CD14-positive monocyte (primary cell): ENCODE data around the gene KCNC1. TPM values are rescaled to one million over a fixed set of nuclear protein-coding genes. Genes with fewer than 3 reads are reported as not detected.

ENCODE experiments used
- DNase-seq, 3 donors: peaks; one replicate each; pipeline ENCODE4 v3.0.0-alpha.2; 2011 to 2022
- H2AFZ ChIP-seq: 2 replicates; pipeline ENCODE4 v1.6.0; 2012; ENCODE audit warnings: mild to moderate bottlenecking, low read depth, low read length, inconsistent platforms; ENCODE audit not compliant: insufficient read depth, poor library complexity, severe bottlenecking
- H3K27ac ChIP-seq, 2 donors: 1 replicate in 1 of 2; 2 replicates in 1 of 2; pipeline ENCODE4 v1.5.1; 2012 to 2013; ENCODE audit warnings: low read length in 2 of 2, control low read depth in 1 of 2, inconsistent platforms in 1 of 2, low read depth in 1 of 2, mild to moderate bottlenecking in 1 of 2
- H3K27me3 ChIP-seq, 2 donors: one replicate each; pipeline versions ENCODE4 v1.6.0 to v1.6.1; 2011 to 2013; ENCODE audit warnings: low read length in 2 of 2; ENCODE audit not compliant: control insufficient read depth in 2 of 2, insufficient read depth in 2 of 2
- H3K36me3 ChIP-seq, 2 donors: replicated peaks in 1 of 2; 1 replicate in 1 of 2; 2 replicates in 1 of 2; pipeline versions ENCODE4 v1.5.1 to v1.6.1; 2012 to 2013; ENCODE audit warnings: low read length in 2 of 2, control low read depth in 1 of 2, inconsistent platforms in 1 of 2, mild to moderate bottlenecking in 1 of 2; ENCODE audit not compliant: insufficient read depth in 2 of 2, control insufficient read depth in 1 of 2
- H3K4me1 ChIP-seq, 2 donors: 1 replicate in 1 of 2; 2 replicates in 1 of 2; pipeline versions ENCODE4 v1.5.1 to v1.6.1; 2012 to 2013; ENCODE audit warnings: low read length in 2 of 2, control low read depth in 1 of 2, inconsistent platforms in 1 of 2, mild to moderate bottlenecking in 1 of 2, moderate library complexity in 1 of 2; ENCODE audit not compliant: insufficient read depth in 2 of 2, control insufficient read depth in 1 of 2
- H3K4me2 ChIP-seq: replicated peaks from 2 replicates; pipeline ENCODE3; 2012; ENCODE audit warnings: low read length, moderate library complexity, mild to moderate bottlenecking; ENCODE audit not compliant: poor library complexity, severe bottlenecking; ENCODE audit errors: extremely low read depth
- H3K4me3 ChIP-seq, 3 experiments: fragments of 200-600 bp in 1 of 3; sonication (generic) in 1 of 3; replicated peaks in 1 of 3; 1 replicate in 2 of 3; 2 replicates in 1 of 3; pipeline ENCODE4 v1.5.1; 2011 to 2013; ENCODE audit warnings: low read length in 3 of 3, mild to moderate bottlenecking in 3 of 3, control low read depth in 2 of 3, low read depth in 2 of 3, inconsistent platforms in 1 of 3, moderate library complexity in 1 of 3
- H3K79me2 ChIP-seq: 2 replicates; pipeline ENCODE4 v1.6.0; 2012; ENCODE audit warnings: mild to moderate bottlenecking, control low read depth, inconsistent platforms, low read length, moderate library complexity; ENCODE audit not compliant: insufficient read depth
- H3K9ac ChIP-seq: 2 replicates; pipeline ENCODE4 v1.6.0; 2017; ENCODE audit warnings: low read length, mild to moderate bottlenecking; ENCODE audit not compliant: insufficient read depth, poor library complexity, severe bottlenecking
- H3K9me3 ChIP-seq, 2 donors: replicated peaks in 1 of 2; 1 replicate in 1 of 2; 2 replicates in 1 of 2; pipeline versions ENCODE4 v1.5.1 to v1.6.1; 2012 to 2013; ENCODE audit warnings: low read length in 2 of 2, control low read depth in 1 of 2; ENCODE audit not compliant: control insufficient read depth in 1 of 2, insufficient read depth in 1 of 2
- H4K20me1 ChIP-seq: 2 replicates; pipeline ENCODE4 v1.6.0; 2012; ENCODE audit warnings: mild to moderate bottlenecking, low read length, control low read depth, moderate library complexity; ENCODE audit not compliant: insufficient read depth
- H3K27ac Mint-ChIP-seq, 7 donors: one replicate each; pipeline ENCODE4 v1.8.0; 2020; ENCODE audit warnings: mild to moderate bottlenecking in 7 of 7, mixed read lengths in 7 of 7, moderate library complexity in 6 of 7, inconsistent platforms in 2 of 7
- H3K27me3 Mint-ChIP-seq, 3 donors: one replicate each; pipeline ENCODE4 v1.8.0; 2021 to 2022; ENCODE audit warnings: low read depth in 3 of 3, mild to moderate bottlenecking in 3 of 3, mixed read lengths in 3 of 3, moderate library complexity in 3 of 3, inconsistent platforms in 1 of 3
- H3K36me3 Mint-ChIP-seq, 2 donors: one replicate each; pipeline ENCODE4 v1.8.0; 2020; ENCODE audit warnings: mixed read lengths in 2 of 2, inconsistent platforms in 1 of 2, mild to moderate bottlenecking in 1 of 2
- H3K4me1 Mint-ChIP-seq: one replicate; pipeline ENCODE4 v1.8.0; 2020; ENCODE audit warnings: mild to moderate bottlenecking, mixed read lengths
- H3K4me3 Mint-ChIP-seq, 2 donors: one replicate each; pipeline ENCODE4 v1.8.0; 2020; ENCODE audit warnings: mild to moderate bottlenecking in 2 of 2, mixed read lengths in 2 of 2, moderate library complexity in 1 of 2
- H3K9me3 Mint-ChIP-seq, 7 donors: one replicate each; pipeline ENCODE4 v1.8.0; 2020 to 2022; ENCODE audit warnings: mixed read lengths in 7 of 7, mild to moderate bottlenecking in 6 of 7, moderate library complexity in 6 of 7, inconsistent platforms in 2 of 7
- CTCF ChIP-seq: fragments of 200-600 bp; IDR thresholded peaks from one replicate; pipeline ENCODE4 v1.8.0; 2022; ENCODE audit warnings: antibody characterized with exemption, mild to moderate bottlenecking
- WGBS: methylation state at CpG from one replicate; pipeline ENCODE4 v1.1.5; 2013; ENCODE audit warnings: missing lambda C conversion rate; ENCODE audit not compliant: insufficient coverage; 5-methylcytosine and 5-hydroxymethylcytosine counted together
- intact Hi-C, 2 donors: fragments of 100-400 bp; cut with micrococcal nuclease; formaldehyde crosslinking; loops; one replicate each; pipeline versions ENCODE4 v1.15.0 to v1.15.1; 2023
- polyA plus RNA-seq, 3 donors: library from polyadenylated mRNA; depleted of rRNA in 1 of 3; unstranded in 2 of 3; stranded (reverse) in 1 of 3; fragments of 300-500 nt in 2 of 3; fragments of >200 nt in 1 of 3; fragmentation: Illumina TruSeq in 2 of 3; gene quantifications; 1 replicate in 2 of 3; 2 replicates in 1 of 3; pipeline ENCODE4 v1.2.3, GENCODE V29; 2012 to 2021

KCNC1 gene
- polyA plus RNA-seq, 3 donors, result not detected

- H3K4me1 ChIP-seq, result no peaks in the 10 kb centered on the region
- intact Hi-C loops, result no loop called here
- H3K27me3 Mint-ChIP-seq, result no peaks in the 10 kb centered on the region
- H3K4me1 Mint-ChIP-seq, result no peaks in the 10 kb centered on the region
- H3K4me3 Mint-ChIP-seq, result no peak overlapping the region
- no peak overlapping the region for H2AFZ ChIP-seq
- no peaks in the 10 kb centered on the region for H3K27me3 ChIP-seq
- no peak overlapping the region for H3K4me3 ChIP-seq
- H3K4me2 ChIP-seq, result no peak overlapping the region
- no peaks in the 10 kb centered on the region for H3K9me3 Mint-ChIP-seq
- no peaks in the 10 kb centered on the region for H4K20me1 ChIP-seq
- H3K9me3 ChIP-seq, result no peaks in the 10 kb centered on the region
- H3K36me3 ChIP-seq, result no peaks in the 10 kb centered on the region
- H3K27ac Mint-ChIP-seq, result no peak overlapping the region
- no CpG with 5 or more reads among the region's 3 CpGs for WGBS
- no peak for TF ChIP-seq CTCF
- no peaks in the 10 kb centered on the region for H3K79me2 ChIP-seq
- no peak overlapping the region for H3K9ac ChIP-seq
- H3K36me3 Mint-ChIP-seq, result peaks cover 0 to 7% of the 10 kb centered on the region in 2 donors
- H3K27ac ChIP-seq, result no peak overlapping the region
- no peak for DNase-seq
Measured at GRCh38 chr11:17831883-17832282, 97.3 kb downstream of the KCNC1 start.

Other genes with a start within 250 kb of the KCNC1 start
- gene USH1C, start 190.4 kb upstream of the KCNC1 start, polyA plus RNA-seq, result not detected
- not detected for gene OTOG, start 187.5 kb upstream of the KCNC1 start, polyA plus RNA-seq
- gene MYOD1, start 15.2 kb upstream of the KCNC1 start, polyA plus RNA-seq, result not detected